H9 (cell line): ENCODE results near the gene MYO3A. TPM values are rescaled to one million over a fixed set of nuclear protein-coding genes. Genes with fewer than 3 reads are reported as not detected.

Experiments
- DNase-seq: peaks from one replicate; pipeline ENCODE4 v3.0.0-alpha.2; 2017
- H2AFZ ChIP-seq: one replicate; pipeline ENCODE4 v1.6.1; 2013; ENCODE audit warnings: mild to moderate bottlenecking, low read length, control low read depth, moderate library complexity
- H2AK5ac ChIP-seq: 2 replicates; pipeline ENCODE4 v1.6.1; 2013; ENCODE audit warnings: low read length, control low read depth, mixed read lengths; ENCODE audit not compliant: insufficient read length
- H2BK120ac ChIP-seq: one replicate; pipeline ENCODE4 v1.6.1; 2013; ENCODE audit warnings: low read depth, mild to moderate bottlenecking, low read length, control low read depth, inconsistent platforms; ENCODE audit not compliant: poor library complexity, severe bottlenecking
- H2BK12ac ChIP-seq: 2 replicates; pipeline ENCODE4 v1.6.1; 2013; ENCODE audit warnings: low read length, control low read depth, mixed read lengths, low read depth; ENCODE audit not compliant: insufficient read length
- H2BK15ac ChIP-seq: 2 replicates; pipeline ENCODE4 v1.6.1; 2013; ENCODE audit warnings: low read depth, low read length, control low read depth
- H2BK20ac ChIP-seq: one replicate; pipeline ENCODE4 v1.6.1; 2013; ENCODE audit warnings: low read depth, mild to moderate bottlenecking, low read length, control low read depth, inconsistent platforms; ENCODE audit not compliant: poor library complexity, severe bottlenecking
- H2BK5ac ChIP-seq: 2 replicates; pipeline ENCODE4 v1.6.1; 2013; ENCODE audit warnings: low read length, control low read depth, mixed read lengths; ENCODE audit not compliant: insufficient read length
- H3K14ac ChIP-seq: 2 replicates; pipeline ENCODE4 v1.6.1; 2013; ENCODE audit warnings: low read length, control low read depth; ENCODE audit not compliant: insufficient read depth
- H3K18ac ChIP-seq: 2 replicates; pipeline ENCODE4 v1.6.1; 2013; ENCODE audit warnings: low read depth, mild to moderate bottlenecking, mixed read lengths, low read length, control low read depth; ENCODE audit not compliant: insufficient read length
- H3K23ac ChIP-seq: 2 replicates; pipeline ENCODE4 v1.6.1; 2013; ENCODE audit warnings: low read length, control low read depth, mixed read lengths, low read depth; ENCODE audit not compliant: insufficient read length
- H3K23me2 ChIP-seq: 2 replicates; pipeline ENCODE4 v1.6.1; 2013; ENCODE audit warnings: low read depth, mild to moderate bottlenecking, mixed read lengths, low read length, control low read depth; ENCODE audit not compliant: insufficient read length, poor library complexity, severe bottlenecking
- H3K27ac ChIP-seq: 2 replicates; pipeline ENCODE4 v1.5.1; 2013; ENCODE audit warnings: low read length, control low read depth, mixed read lengths, low read depth; ENCODE audit not compliant: insufficient read length
- H3K27me3 ChIP-seq: 2 replicates; pipeline ENCODE4 v1.6.1; 2013; ENCODE audit warnings: low read length, control low read depth, inconsistent platforms; ENCODE audit not compliant: insufficient read depth
- H3K4ac ChIP-seq: 2 replicates; pipeline ENCODE4 v1.6.1; 2013; ENCODE audit warnings: low read depth, mild to moderate bottlenecking, control low read depth, inconsistent platforms, low read length, moderate library complexity
- H3K4me1 ChIP-seq: 2 replicates; pipeline ENCODE4 v1.6.1; 2013; ENCODE audit warnings: low read length, control low read depth, inconsistent platforms; ENCODE audit not compliant: insufficient read depth
- H3K4me2 ChIP-seq: 2 replicates; pipeline ENCODE4 v1.6.1; 2013; ENCODE audit warnings: low read length, control low read depth, mixed read lengths; ENCODE audit not compliant: insufficient read length, insufficient read depth
- H3K56ac ChIP-seq: 2 replicates; pipeline ENCODE4 v1.6.1; 2013; ENCODE audit warnings: low read depth, mild to moderate bottlenecking, mixed read lengths, low read length, control low read depth; ENCODE audit not compliant: insufficient read length
- H3K79me1 ChIP-seq: 2 replicates; pipeline ENCODE4 v1.6.1; 2013; ENCODE audit warnings: low read depth, mild to moderate bottlenecking, moderate library complexity, low read length, control low read depth, inconsistent platforms; ENCODE audit not compliant: insufficient read depth, poor library complexity, severe bottlenecking
- H3K79me2 ChIP-seq: 2 replicates; pipeline ENCODE4 v1.6.1; 2013; ENCODE audit warnings: low read length, control low read depth, inconsistent platforms; ENCODE audit not compliant: insufficient read depth
- H3K9ac ChIP-seq: 2 replicates; pipeline ENCODE4 v1.6.1; 2013; ENCODE audit warnings: low read length, control low read depth, mixed read lengths; ENCODE audit not compliant: insufficient read length; ENCODE audit errors: extremely low read depth
- H3K9me3 ChIP-seq: one replicate; pipeline ENCODE4 v1.6.1; 2013; ENCODE audit warnings: low read depth, low read length, inconsistent platforms; ENCODE audit not compliant: control insufficient read depth
- H3T11ph ChIP-seq: one replicate; pipeline ENCODE4 v1.6.1; 2013; ENCODE audit warnings: mild to moderate bottlenecking, low read length, control low read depth, inconsistent platforms
- H4K20me1 ChIP-seq: one replicate; pipeline ENCODE4 v1.6.1; 2013; ENCODE audit not compliant: control insufficient read depth, insufficient read length, insufficient read depth
- H4K5ac ChIP-seq: 2 replicates; pipeline ENCODE4 v1.6.1; 2013; ENCODE audit warnings: low read depth, mild to moderate bottlenecking, mixed read lengths, low read length, control low read depth; ENCODE audit not compliant: insufficient read length
- H4K8ac ChIP-seq: replicated peaks from 2 replicates; pipeline ENCODE4 v1.6.1; 2013; ENCODE audit warnings: low read length, control low read depth, mixed read lengths, low read depth; ENCODE audit not compliant: insufficient read length
- H4K91ac ChIP-seq: 2 replicates; pipeline ENCODE4 v1.6.1; 2013; ENCODE audit warnings: low read depth, mild to moderate bottlenecking, moderate library complexity, mixed read lengths, low read length, control low read depth; ENCODE audit not compliant: insufficient read length
- H3K27ac Mint-ChIP-seq, 3 experiments: 2 replicates in 2 of 3; 3 replicates in 1 of 3; pipeline ENCODE4 v1.8.0; 2020 to 2021; ENCODE audit warnings: mixed read lengths in 3 of 3, mild to moderate bottlenecking in 1 of 3, moderate library complexity in 1 of 3
- H3K27me3 Mint-ChIP-seq: 2 replicates; pipeline ENCODE4 v1.8.0; 2021; ENCODE audit warnings: low read depth, mild to moderate bottlenecking, moderate library complexity, mixed read lengths
- H3K36me3 Mint-ChIP-seq, 3 experiments: 2 replicates in 2 of 3; 3 replicates in 1 of 3; pipeline ENCODE4 v1.8.0; 2020 to 2021; ENCODE audit warnings: low read depth in 3 of 3, mixed read lengths in 3 of 3; ENCODE audit not compliant: insufficient read depth in 1 of 3
- H3K4me1 Mint-ChIP-seq, 2 experiments: 2 replicates each; pipeline ENCODE4 v1.8.0; 2020; ENCODE audit warnings: mixed read lengths in 2 of 2
- H3K4me3 Mint-ChIP-seq, 2 experiments: 2 replicates in 1 of 2; 3 replicates in 1 of 2; pipeline ENCODE4 v1.8.0; 2020 to 2021; ENCODE audit warnings: mild to moderate bottlenecking in 2 of 2, mixed read lengths in 2 of 2, moderate library complexity in 1 of 2
- H3K9me3 Mint-ChIP-seq, 2 experiments: 2 replicates in 1 of 2; 3 replicates in 1 of 2; pipeline ENCODE4 v1.8.0; 2020; ENCODE audit warnings: mild to moderate bottlenecking in 2 of 2, mixed read lengths in 2 of 2, moderate library complexity in 1 of 2
- total RNA-seq: library from RNA; stranded (reverse); gene quantifications from 2 replicates; pipeline ENCODE4 v1.2.1, GENCODE V29; 2021
- TF ChIP-seq, protein P1 (sequence below): fragments of 200-600 bp; sonication (generic); conservative IDR thresholded peaks from 3 replicates; pipeline ENCODE4 v1.8.0; 2021; ENCODE audit warnings: antibody characterized with exemption, mild to moderate bottlenecking

The MYO3A gene
- total RNA-seq, 1 experiment from 2014 or later = 4.3 TPM

DNA sequence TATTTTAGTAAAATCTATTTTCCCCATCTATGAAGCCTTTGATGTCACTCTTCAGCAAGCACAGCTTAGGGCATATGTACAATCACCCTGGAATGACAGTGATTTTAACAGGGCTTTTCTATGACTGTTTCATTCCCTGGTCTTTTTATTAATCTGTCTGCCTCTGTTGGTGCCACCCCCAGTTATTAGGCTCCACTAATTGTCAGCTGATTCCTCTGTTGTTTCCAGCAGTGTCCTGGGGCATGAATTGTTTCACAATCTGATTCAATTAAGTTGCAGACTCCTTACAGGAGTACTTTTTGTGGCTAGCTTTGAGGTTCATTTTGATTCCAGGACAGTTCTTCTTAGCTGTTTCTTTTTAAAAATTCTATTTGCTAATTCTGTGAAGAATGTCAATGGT lies 38.6 kb downstream of the MYO3A start:
- Mint-ChIP-seq H3K27me3 (no peaks in the 10 kb centered on the region), H3K4me3 (no peak overlapping the region), H3K9me3 (peaks cover 5 to 9% of the 10 kb centered on the region in 2 experiments; a peak in 4 of 5 replicates), H3K36me3 (peaks cover 0 to 13% (median 11%) of the 10 kb centered on the region in 3 experiments; a peak in 4 of 7 replicates), H3K27ac (0 out of 7 replicates have a peak overlapping the region, but pooled peaks of 1 of the 3 experiments have one; percentile 10), H3K4me1 (peaks cover 13 to 16% of the 10 kb centered on the region in 2 experiments)
- Histone ChIP-seq H3K4ac (no peak overlapping the region), H2AFZ (no peak overlapping the region), H3K23me2 (no peaks in the 10 kb centered on the region), H3T11ph (no peak overlapping the region), H2BK12ac (no peak overlapping the region), H3K79me2 (no peaks in the 10 kb centered on the region), H3K27me3 (no peaks in the 10 kb centered on the region), H3K56ac (no peak overlapping the region), H3K14ac (no peak overlapping the region), H3K4me2 (no peak overlapping the region), H3K27ac (no peak overlapping the region), H4K8ac (no peak overlapping the region), H3K18ac (no peak overlapping the region), H2BK120ac (no peak overlapping the region), H2BK5ac (no peak overlapping the region), H4K91ac (no peak overlapping the region), H4K5ac (no peak overlapping the region), H4K20me1 (no peaks in the 10 kb centered on the region), H2AK5ac (no peak overlapping the region), H3K79me1 (no peaks in the 10 kb centered on the region), H3K9ac (no peak overlapping the region), H2BK20ac (no peak overlapping the region), H3K4me1 (no peaks in the 10 kb centered on the region), H3K23ac (no peak overlapping the region), H3K9me3 (no peaks in the 10 kb centered on the region), H2BK15ac (no peak overlapping the region)
- no peak for DNase-seq
- TF ChIP-seq, protein P1, sequence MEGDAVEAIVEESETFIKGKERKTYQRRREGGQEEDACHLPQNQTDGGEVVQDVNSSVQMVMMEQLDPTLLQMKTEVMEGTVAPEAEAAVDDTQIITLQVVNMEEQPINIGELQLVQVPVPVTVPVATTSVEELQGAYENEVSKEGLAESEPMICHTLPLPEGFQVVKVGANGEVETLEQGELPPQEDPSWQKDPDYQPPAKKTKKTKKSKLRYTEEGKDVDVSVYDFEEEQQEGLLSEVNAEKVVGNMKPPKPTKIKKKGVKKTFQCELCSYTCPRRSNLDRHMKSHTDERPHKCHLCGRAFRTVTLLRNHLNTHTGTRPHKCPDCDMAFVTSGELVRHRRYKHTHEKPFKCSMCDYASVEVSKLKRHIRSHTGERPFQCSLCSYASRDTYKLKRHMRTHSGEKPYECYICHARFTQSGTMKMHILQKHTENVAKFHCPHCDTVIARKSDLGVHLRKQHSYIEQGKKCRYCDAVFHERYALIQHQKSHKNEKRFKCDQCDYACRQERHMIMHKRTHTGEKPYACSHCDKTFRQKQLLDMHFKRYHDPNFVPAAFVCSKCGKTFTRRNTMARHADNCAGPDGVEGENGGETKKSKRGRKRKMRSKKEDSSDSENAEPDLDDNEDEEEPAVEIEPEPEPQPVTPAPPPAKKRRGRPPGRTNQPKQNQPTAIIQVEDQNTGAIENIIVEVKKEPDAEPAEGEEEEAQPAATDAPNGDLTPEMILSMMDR = no peak
